Right lobe of liver (tissue), 6 donors: ENCODE measurements around the gene NPPB. TPM values are rescaled to one million over a fixed set of nuclear protein-coding genes. Genes with fewer than 3 reads are reported as not detected.

Experiments used
- ATAC-seq, 4 donors: fragments of 200-7000 bp; cut with Tn5 transposase; one replicate each; pipeline ENCODE4 v1.9.1; 2020; ENCODE audit warnings: mild to moderate bottlenecking in 4 of 4, moderate library complexity in 4 of 4
- DNase-seq, 3 donors: peaks; one replicate each; pipeline ENCODE4 v3.0.0-alpha.2; 2020
- H3K27ac ChIP-seq, 3 donors: fragments of 200-600 bp; one replicate each; pipeline ENCODE4 v1.8.0; 2022
- H3K27me3 ChIP-seq, 2 donors: fragments of 200-600 bp; one replicate each; pipeline ENCODE4 v1.8.0; 2022
- H3K36me3 ChIP-seq, 4 donors: fragments of 200-600 bp; sonication (generic) in 1 of 4; one replicate each; pipeline versions ENCODE4 v1.5.1 to v1.8.0; 2017 to 2022; ENCODE audit warnings: control low read depth in 1 of 4
- H3K4me1 ChIP-seq, 4 donors: fragments of 200-600 bp; sonication (generic) in 1 of 4; one replicate each; pipeline versions ENCODE4 v1.5.1 to v1.8.0; 2017 to 2022; ENCODE audit warnings: control low read depth in 1 of 4
- H3K4me3 ChIP-seq, 3 donors: fragments of 200-600 bp; one replicate each; pipeline ENCODE4 v1.8.0; 2022
- H3K9me3 ChIP-seq, 4 donors: fragments of 200-600 bp; sonication (generic) in 1 of 4; one replicate each; pipeline versions ENCODE4 v1.5.1 to v1.8.0; 2017 to 2022; ENCODE audit warnings: control low read depth in 1 of 4
- CTCF ChIP-seq, 4 donors: fragments of 200-600 bp in 3 of 4; fragments of 450-650 bp in 1 of 4; IDR thresholded peaks; one replicate each; pipeline versions ENCODE4 v1.5.1 to v1.8.0; 2016 to 2022; ENCODE audit warnings: antibody characterized with exemption in 4 of 4, mild to moderate bottlenecking in 2 of 4
- POLR2A ChIP-seq: fragments of 450-650 bp; IDR thresholded peaks from one replicate; pipeline ENCODE4 v1.6.1; 2017; ENCODE audit warnings: antibody characterized with exemption, mild to moderate bottlenecking
- WGBS: methylation state at CpG from one replicate; pipeline ENCODE4 v1.1.6; 2018; ENCODE audit warnings: low coverage, low lambda C conversion rate; ENCODE audit not compliant: insufficient coverage; ENCODE audit errors: missing lambda C conversion rate; 5-methylcytosine and 5-hydroxymethylcytosine counted together
- intact Hi-C, 2 donors: fragments of 100-400 bp; cut with DNase I; formaldehyde crosslinking; loops; one replicate each; pipeline versions ENCODE4 v1.11.2 to v1.14.1; 2022
- total RNA-seq, 6 experiments: library from RNA; depleted of rRNA in 2 of 6; stranded (reverse); fragments of >200 nt in 2 of 6; fragmentation: NEBNext Ultra II Directional in 3 of 6; extraction: Animal tissue kit (Norgen Biotek cat#: 25700) in 3 of 6; gene quantifications; one replicate each; pipeline versions ENCODE4 v1.1.0 to v1.2.4, GENCODE V29; 2016 to 2023
- donor health status: DM: no; HTN: yes; CAD: no.
- donor health status: DM: no; HTN: no; CAD: no.
- donor health status: DM: no; HTN: no; CAD: no.
- donor health status: DM: no; HTN: yes; CAD: no.
- donor health status: DM: no; HTN: yes; CAD: no.

Gene NPPB
- total RNA-seq, 6 experiments from 2014 or later = 0.44 TPM; not detected in 5

- ATAC-seq (no peak), DNase-seq (no peak)
- TF ChIP-seq POLR2A = no peak
- TF ChIP-seq CTCF (IDR thresholded peaks at IDR 0.05) = no peak
- no peaks in the 10 kb centered on the region for H3K27me3 ChIP-seq
- H3K9me3 ChIP-seq = no peaks in the 10 kb centered on the region
- 48% methylated on average over 8 of the region's 11 CpGs for WGBS
- intact Hi-C loops = no loop called here
- H3K4me3 ChIP-seq = no peak overlapping the region
- H3K4me1 ChIP-seq = no peaks in the 10 kb centered on the region
- H3K27ac ChIP-seq = no peak overlapping the region
- no peaks in the 10 kb centered on the region for H3K36me3 ChIP-seq
These were observed 8.6 kb downstream of the NPPB start for GRCh38 chr1:11850156-11850555.

- Histone ChIP-seq H3K27me3 (no peaks in the 10 kb centered on the region), H3K4me1 (peaks cover 0 to 7% (median 2%) of the 10 kb centered on the region in 4 donors), H3K4me3 (no peak overlapping the region), H3K9me3 (no peaks in the 10 kb centered on the region), H3K27ac (no peak overlapping the region), H3K36me3 (peaks cover 0 to 6% (median 0%) of the 10 kb centered on the region in 4 donors)
- intact Hi-C loops = no loop called here
- ATAC-seq (no peak), DNase-seq (no peak)
- 83% methylated on average over 9 of the region's 9 CpGs for WGBS
- TF ChIP-seq POLR2A (no peak), CTCF (IDR thresholded peaks at IDR 0.05) (no peak)
These were observed 10.4 kb downstream of the NPPB start for GRCh38 chr1:11848373-11848700.

DNA sequence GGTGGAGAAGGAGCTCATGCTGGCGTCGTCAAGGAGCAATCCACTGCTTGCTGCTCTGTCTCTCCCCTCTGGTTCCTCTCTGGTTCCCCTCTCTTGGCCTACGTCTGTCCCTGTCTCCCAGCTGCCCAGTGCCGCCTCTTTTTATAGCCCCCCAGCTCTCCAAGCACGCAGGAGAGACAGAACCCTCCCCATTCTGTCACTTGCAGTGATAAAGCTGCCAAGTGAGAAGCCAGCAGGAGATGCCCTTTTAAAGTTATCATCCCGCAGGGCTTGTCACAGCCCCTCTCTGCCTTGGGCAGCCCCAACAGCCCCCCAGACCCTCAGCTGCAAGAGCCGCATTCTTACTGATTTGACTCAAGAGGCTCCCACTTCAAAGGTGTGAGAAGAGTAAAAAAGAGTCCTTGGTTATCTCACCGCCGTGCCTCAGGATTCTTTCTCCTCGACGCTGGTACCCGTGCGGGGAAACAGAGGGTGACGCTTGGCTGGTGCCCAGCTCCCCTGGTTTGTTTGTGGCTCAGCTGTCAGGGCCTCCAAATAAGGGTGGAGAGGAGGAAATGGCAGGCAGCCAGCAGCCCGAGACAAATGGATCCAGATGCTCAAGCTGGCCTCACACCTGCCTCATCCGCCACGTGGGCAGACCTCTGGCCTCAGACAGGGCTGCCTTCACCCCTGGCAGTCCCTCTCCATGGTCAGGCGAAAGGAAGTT lies 10.9 kb downstream of the NPPB start, which contains the start of gene NPPA:
Gene NPPA, minus strand, starts transcription at position 117 of the 706 bp plus-strand sequence. Its CDS starts 99 bp downstream, at position 18.
- Histone ChIP-seq H3K9me3 (no peaks in the 10 kb centered on the region), H3K36me3 (peaks cover 0 to 6% (median 0%) of the 10 kb centered on the region in 4 donors), H3K4me1 (peaks cover 0 to 11% (median 5%) of the 10 kb centered on the region in 4 donors), H3K27ac (no peak within 1 kb of the TSS), H3K27me3 (no peaks in the 10 kb centered on the region), H3K4me3 (no peak within 1 kb of the TSS)
- 79% methylated on average over 12 of the region's 18 CpGs for WGBS
- intact Hi-C loops = no loop called here
- ATAC-seq = no peak
- TF ChIP-seq POLR2A (no peak), CTCF (IDR thresholded peaks at IDR 0.05) (no peak)
- DNase-seq = no peak

DNA sequence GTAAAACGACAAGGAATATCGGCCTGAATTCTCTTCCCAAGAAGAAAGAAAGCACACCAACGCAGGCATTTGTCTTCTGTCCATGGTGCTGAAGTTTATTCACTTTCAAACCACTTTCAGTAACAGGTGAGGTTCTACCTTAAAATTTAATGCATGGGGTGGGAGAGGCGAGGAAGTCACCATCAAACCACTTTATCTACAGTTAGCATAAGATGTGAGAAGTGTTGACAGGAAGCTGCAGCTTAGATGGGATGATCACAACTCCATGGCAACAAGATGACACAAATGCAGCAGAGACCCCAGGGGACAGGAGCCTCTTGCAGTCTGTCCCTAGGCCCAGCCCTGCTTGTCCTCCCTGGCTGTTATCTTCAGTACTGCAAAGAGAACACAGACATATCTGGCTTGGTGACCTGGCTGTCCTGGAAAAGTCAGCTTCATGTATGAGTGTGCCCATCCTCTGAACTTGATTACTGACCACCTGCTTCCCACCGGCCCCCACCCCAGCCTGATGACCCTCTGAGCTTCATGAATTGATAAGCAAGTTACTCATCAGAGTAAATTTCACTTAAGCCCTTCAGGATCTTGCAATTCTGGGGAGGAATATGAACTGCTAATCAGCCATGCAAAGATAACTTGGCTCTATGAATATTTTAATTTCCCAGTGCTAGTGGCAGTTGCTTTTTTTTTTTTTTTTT lies 13.0 kb downstream of the NPPB start:
- Histone ChIP-seq H3K9me3 (no peaks in the 10 kb centered on the region), H3K36me3 (peaks cover 0 to 11% (median 4%) of the 10 kb centered on the region in 4 donors), H3K27me3 (no peaks in the 10 kb centered on the region), H3K4me3 (no peak overlapping the region), H3K27ac (no peak overlapping the region), H3K4me1 (peaks cover 0 to 30% (median 14%) of the 10 kb centered on the region in 4 donors)
- no peak for TF ChIP-seq CTCF (IDR thresholded peaks at IDR 0.05)
- no peak for TF ChIP-seq POLR2A
- DNase-seq (no peak), ATAC-seq (no peak)
- WGBS = 60% methylated on average over 4 of the region's 5 CpGs
- intact Hi-C loops = no loop called here
